K562 (cell line): ENCODE data around the gene CAPN2. TPM values are rescaled to one million over a fixed set of nuclear protein-coding genes. Genes with fewer than 3 reads are reported as not detected.

Experiments
- ARID1B ChIP-seq: fragments of 450-650 bp; IDR thresholded peaks from 2 replicates; pipeline ENCODE4 v1.6.1; 2016; ENCODE audit warnings: antibody characterized with exemption, mild to moderate bottlenecking, inconsistent platforms
- BDP1 ChIP-seq: IDR thresholded peaks from 3 replicates; pipeline ENCODE4 v1.6.1; 2011; ENCODE audit not compliant: insufficient read length, insufficient read depth
- DMBX1 ChIP-seq: fragments of 250-450 bp; sonication (Bioruptor Pico); IDR thresholded peaks from 2 replicates; pipeline ENCODE4 v1.8.0; 2022; ENCODE audit warnings: inconsistent platforms, mild to moderate bottlenecking, moderate library complexity, borderline replicate concordance
- DNMT1 ChIP-seq: fragments of 450-650 bp; IDR thresholded peaks from 2 replicates; pipeline ENCODE4 v1.6.1; 2016; ENCODE audit warnings: antibody characterized with exemption, mild to moderate bottlenecking
- HDAC8 ChIP-seq: fragments of 450-650 bp; IDR thresholded peaks from 2 replicates; pipeline ENCODE4 v1.6.1; 2016; ENCODE audit warnings: mild to moderate bottlenecking, missing genetic modification characterization, moderate library complexity, missing compliant biosample characterization
- HEY1 ChIP-seq: fragments of 250-450 bp; sonication (Bioruptor Pico); IDR thresholded peaks from 2 replicates; pipeline ENCODE4 v1.5.0; 2020; ENCODE audit warnings: mild to moderate bottlenecking, moderate library complexity, borderline replicate concordance
- PCBP1 ChIP-seq: fragments of 200-400 bp; formaldehyde crosslinking; IDR thresholded peaks from 2 replicates; pipeline ENCODE4 v1.6.1; 2018; ENCODE audit warnings: mild to moderate bottlenecking, low read depth, low read length; ENCODE audit not compliant: poor library complexity, severe bottlenecking
- SAFB2 ChIP-seq: fragments of 200-400 bp; formaldehyde crosslinking; IDR thresholded peaks from 2 replicates; pipeline ENCODE4 v1.6.1; 2018; ENCODE audit warnings: borderline replicate concordance, low read length, low read depth, moderate library complexity; ENCODE audit not compliant: severe bottlenecking
- TARDBP ChIP-seq: fragments of 450-650 bp; IDR thresholded peaks from 2 replicates; pipeline ENCODE4 v1.6.1; 2016
- ZBTB17 ChIP-seq: fragments of 450-650 bp; formaldehyde crosslinking; IDR thresholded peaks from 2 replicates; pipeline ENCODE4 v1.4.0; 2020; ENCODE audit warnings: mild to moderate bottlenecking
- ZKSCAN8 ChIP-seq: fragments of 200-800 bp; sonication (Bioruptor generic); IDR thresholded peaks from 2 replicates; pipeline ENCODE4 v1.6.1; 2016; ENCODE audit warnings: missing genetic modification characterization, missing compliant biosample characterization
- ZNF12 ChIP-seq: sonication (generic); formaldehyde crosslinking; IDR thresholded peaks from 2 replicates; pipeline ENCODE4 v1.4.0; 2020; ENCODE audit warnings: mild to moderate bottlenecking, missing genetic modification reagents
- ZNF175 ChIP-seq: fragments of 200-800 bp; sonication (Bioruptor generic); IDR thresholded peaks from 2 replicates; pipeline ENCODE4 v1.6.1; 2016; ENCODE audit warnings: low read depth, mild to moderate bottlenecking, missing genetic modification characterization, missing compliant biosample characterization
- ZNF224 ChIP-seq: sonication (generic); formaldehyde crosslinking; IDR thresholded peaks from 2 replicates; pipeline ENCODE4 v1.8.0; 2022; ENCODE audit warnings: mild to moderate bottlenecking, missing genetic modification reagents
- polyA plus RNA-seq, 8 experiments: library from polyadenylated mRNA; depleted of rRNA in 4 of 8; stranded (reverse) in 5 of 8; unstranded in 3 of 8; fragments of >200 nt; fragmentation: Nextera tagmentation in 2 of 8; fragmentation: Illumina TruSeq in 1 of 8; extraction: Ambion mirVana in 2 of 8; extraction: Trizol in 1 of 8; gene quantifications; 2 replicates each; pipeline versions ENCODE4 v1.2.1 to v1.2.3, GENCODE V29; 2011 to 2014; ENCODE audit warnings: inconsistent platforms in 1 of 8, missing spikeins in 1 of 8
- total RNA-seq, 7 experiments: library from RNA; depleted of rRNA in 6 of 7; stranded (reverse); fragments of >200 nt in 6 of 7; fragmentation: Illumina TruSeq in 2 of 7; extraction: Trizol in 2 of 7; gene quantifications; 2 replicates each; pipeline versions ENCODE4 v1.2.1 to v1.2.3, GENCODE V29; 2011 to 2021; ENCODE audit warnings: low replicate concordance in 1 of 7
- TF ChIP-seq, protein P1 (sequence below): sonication (generic); IDR thresholded peaks from 2 replicates; pipeline ENCODE4 v1.6.1; 2016
- TF ChIP-seq, protein P2 (sequence below): fragments of 250-450 bp; sonication (Bioruptor Pico); IDR thresholded peaks from 2 replicates; pipeline ENCODE4 v1.8.0; 2021; ENCODE audit warnings: borderline replicate concordance, mild to moderate bottlenecking, moderate library complexity; ENCODE audit not compliant: poor library complexity, severe bottlenecking
- TF ChIP-seq, protein P3 (sequence below): fragments of 250-450 bp; sonication (Bioruptor Pico); IDR thresholded peaks from 2 replicates; pipeline ENCODE4 v1.4.0; 2020; ENCODE audit warnings: mild to moderate bottlenecking, moderate library complexity
- TF ChIP-seq, protein P4 (sequence below): sonication (generic); formaldehyde crosslinking; IDR thresholded peaks from 2 replicates; pipeline ENCODE4 v1.8.1; 2023; ENCODE audit warnings: missing genetic modification reagents, mild to moderate bottlenecking, borderline replicate concordance
- TF ChIP-seq, protein P5 (sequence below): fragments of 250-450 bp; sonication (Bioruptor Pico); IDR thresholded peaks from 2 replicates; pipeline ENCODE4 v1.5.0; 2022; ENCODE audit warnings: mild to moderate bottlenecking

Gene CAPN2
- total and polyA plus RNA-seq, 9 of the 15 experiments (the other 6 are each of a cell fraction or from before 2014, with no cell fraction given): 24.6 to 157 (median 101) TPM

DNA sequence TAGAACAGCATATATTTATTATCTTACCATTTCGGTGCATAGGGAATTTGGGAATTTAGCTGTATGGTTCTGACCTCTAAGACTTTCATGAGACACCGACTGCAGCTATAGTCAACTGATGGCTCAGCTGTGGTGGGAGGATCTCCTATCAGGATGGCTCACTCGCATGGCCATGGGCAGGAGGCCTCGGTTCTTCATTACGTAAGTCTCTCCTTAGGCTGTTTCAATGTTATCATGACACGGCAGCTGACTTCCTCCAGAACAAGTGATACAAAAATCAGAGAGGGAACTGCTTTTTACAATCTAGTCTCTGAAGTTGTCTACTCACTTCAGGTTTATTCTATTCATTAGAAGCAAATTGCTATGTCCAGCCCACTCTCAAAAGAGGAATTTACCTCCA is 33.5 kb upstream of the CAPN2 start (continued):
- TF ChIP-seq ZKSCAN8 (CRISPR knock-in tag): peak; percentile 63; the same call in 1 of the 2 replicates
- TF ChIP-seq PCBP1: no peak
- TF ChIP-seq ZNF224 (CRISPR knock-in tag): no peak
- no peak for TF ChIP-seq ZBTB17 (CRISPR knock-in tag)
- TF ChIP-seq, protein P1, sequence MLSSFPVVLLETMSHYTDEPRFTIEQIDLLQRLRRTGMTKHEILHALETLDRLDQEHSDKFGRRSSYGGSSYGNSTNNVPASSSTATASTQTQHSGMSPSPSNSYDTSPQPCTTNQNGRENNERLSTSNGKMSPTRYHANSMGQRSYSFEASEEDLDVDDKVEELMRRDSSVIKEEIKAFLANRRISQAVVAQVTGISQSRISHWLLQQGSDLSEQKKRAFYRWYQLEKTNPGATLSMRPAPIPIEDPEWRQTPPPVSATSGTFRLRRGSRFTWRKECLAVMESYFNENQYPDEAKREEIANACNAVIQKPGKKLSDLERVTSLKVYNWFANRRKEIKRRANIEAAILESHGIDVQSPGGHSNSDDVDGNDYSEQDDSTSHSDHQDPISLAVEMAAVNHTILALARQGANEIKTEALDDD: peak; percentile 45; the same call in 1 of the 2 replicates
- peak; percentile 89 for TF ChIP-seq DMBX1 (CRISPR knock-in tag)
- TF ChIP-seq, protein P2, sequence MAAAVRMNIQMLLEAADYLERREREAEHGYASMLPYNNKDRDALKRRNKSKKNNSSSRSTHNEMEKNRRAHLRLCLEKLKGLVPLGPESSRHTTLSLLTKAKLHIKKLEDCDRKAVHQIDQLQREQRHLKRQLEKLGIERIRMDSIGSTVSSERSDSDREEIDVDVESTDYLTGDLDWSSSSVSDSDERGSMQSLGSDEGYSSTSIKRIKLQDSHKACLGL: no peak
- TF ChIP-seq HEY1: no peak
- TF ChIP-seq ZNF175 (CRISPR knock-in tag): peak; percentile 88
- no peak for TF ChIP-seq DNMT1
- TF ChIP-seq, protein P3, sequence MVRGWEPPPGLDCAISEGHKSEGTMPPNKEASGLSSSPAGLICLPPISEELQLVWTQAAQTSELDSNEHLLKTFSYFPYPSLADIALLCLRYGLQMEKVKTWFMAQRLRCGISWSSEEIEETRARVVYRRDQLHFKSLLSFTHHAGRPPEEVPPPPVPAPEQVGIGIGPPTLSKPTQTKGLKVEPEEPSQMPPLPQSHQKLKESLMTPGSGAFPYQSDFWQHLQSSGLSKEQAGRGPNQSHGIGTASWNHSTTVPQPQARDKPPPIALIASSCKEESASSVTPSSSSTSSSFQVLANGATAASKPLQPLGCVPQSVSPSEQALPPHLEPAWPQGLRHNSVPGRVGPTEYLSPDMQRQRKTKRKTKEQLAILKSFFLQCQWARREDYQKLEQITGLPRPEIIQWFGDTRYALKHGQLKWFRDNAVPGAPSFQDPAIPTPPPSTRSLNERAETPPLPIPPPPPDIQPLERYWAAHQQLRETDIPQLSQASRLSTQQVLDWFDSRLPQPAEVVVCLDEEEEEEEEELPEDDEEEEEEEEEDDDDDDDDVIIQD (CRISPR knock-in tag): no peak
- TF ChIP-seq HDAC8 (tag): no peak
- TF ChIP-seq SAFB2: no peak
- TF ChIP-seq, protein P4, sequence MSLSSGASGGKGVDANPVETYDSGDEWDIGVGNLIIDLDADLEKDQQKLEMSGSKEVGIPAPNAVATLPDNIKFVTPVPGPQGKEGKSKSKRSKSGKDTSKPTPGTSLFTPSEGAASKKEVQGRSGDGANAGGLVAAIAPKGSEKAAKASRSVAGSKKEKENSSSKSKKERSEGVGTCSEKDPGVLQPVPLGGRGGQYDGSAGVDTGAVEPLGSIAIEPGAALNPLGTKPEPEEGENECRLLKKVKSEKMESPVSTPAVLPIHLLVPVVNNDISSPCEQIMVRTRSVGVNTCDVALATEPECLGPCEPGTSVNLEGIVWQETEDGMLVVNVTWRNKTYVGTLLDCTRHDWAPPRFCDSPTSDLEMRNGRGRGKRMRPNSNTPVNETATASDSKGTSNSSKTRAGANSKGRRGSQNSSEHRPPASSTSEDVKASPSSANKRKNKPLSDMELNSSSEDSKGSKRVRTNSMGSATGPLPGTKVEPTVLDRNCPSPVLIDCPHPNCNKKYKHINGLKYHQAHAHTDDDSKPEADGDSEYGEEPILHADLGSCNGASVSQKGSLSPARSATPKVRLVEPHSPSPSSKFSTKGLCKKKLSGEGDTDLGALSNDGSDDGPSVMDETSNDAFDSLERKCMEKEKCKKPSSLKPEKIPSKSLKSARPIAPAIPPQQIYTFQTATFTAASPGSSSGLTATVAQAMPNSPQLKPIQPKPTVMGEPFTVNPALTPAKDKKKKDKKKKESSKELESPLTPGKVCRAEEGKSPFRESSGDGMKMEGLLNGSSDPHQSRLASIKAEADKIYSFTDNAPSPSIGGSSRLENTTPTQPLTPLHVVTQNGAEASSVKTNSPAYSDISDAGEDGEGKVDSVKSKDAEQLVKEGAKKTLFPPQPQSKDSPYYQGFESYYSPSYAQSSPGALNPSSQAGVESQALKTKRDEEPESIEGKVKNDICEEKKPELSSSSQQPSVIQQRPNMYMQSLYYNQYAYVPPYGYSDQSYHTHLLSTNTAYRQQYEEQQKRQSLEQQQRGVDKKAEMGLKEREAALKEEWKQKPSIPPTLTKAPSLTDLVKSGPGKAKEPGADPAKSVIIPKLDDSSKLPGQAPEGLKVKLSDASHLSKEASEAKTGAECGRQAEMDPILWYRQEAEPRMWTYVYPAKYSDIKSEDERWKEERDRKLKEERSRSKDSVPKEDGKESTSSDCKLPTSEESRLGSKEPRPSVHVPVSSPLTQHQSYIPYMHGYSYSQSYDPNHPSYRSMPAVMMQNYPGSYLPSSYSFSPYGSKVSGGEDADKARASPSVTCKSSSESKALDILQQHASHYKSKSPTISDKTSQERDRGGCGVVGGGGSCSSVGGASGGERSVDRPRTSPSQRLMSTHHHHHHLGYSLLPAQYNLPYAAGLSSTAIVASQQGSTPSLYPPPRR (CRISPR knock-in tag): no peak
- TF ChIP-seq ARID1B: peak; percentile 94
- TF ChIP-seq ZNF12 (CRISPR knock-in tag): no peak
- no peak for TF ChIP-seq BDP1
- TF ChIP-seq, protein P5, sequence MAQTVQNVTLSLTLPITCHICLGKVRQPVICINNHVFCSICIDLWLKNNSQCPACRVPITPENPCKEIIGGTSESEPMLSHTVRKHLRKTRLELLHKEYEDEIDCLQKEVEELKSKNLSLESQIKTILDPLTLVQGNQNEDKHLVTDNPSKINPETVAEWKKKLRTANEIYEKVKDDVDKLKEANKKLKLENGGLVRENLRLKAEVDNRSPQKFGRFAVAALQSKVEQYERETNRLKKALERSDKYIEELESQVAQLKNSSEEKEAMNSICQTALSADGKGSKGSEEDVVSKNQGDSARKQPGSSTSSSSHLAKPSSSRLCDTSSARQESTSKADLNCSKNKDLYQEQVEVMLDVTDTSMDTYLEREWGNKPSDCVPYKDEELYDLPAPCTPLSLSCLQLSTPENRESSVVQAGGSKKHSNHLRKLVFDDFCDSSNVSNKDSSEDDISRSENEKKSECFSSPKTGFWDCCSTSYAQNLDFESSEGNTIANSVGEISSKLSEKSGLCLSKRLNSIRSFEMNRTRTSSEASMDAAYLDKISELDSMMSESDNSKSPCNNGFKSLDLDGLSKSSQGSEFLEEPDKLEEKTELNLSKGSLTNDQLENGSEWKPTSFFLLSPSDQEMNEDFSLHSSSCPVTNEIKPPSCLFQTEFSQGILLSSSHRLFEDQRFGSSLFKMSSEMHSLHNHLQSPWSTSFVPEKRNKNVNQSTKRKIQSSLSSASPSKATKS: no peak
- TF ChIP-seq TARDBP: no peak
